Natural killer cell (primary cell): ENCODE measurements around the gene MMEL1. TPM values are rescaled to one million over a fixed set of nuclear protein-coding genes. Genes with fewer than 3 reads are reported as not detected.

ENCODE experiments used
- ATAC-seq, 3 donors: fragments of 150-1000 bp in 2 of 3; fragments of 200-7000 bp in 1 of 3; cut with Tn5 transposase; 1 replicate in 1 of 3; 2 replicates in 2 of 3; pipeline ENCODE4 v1.10.0; 2021; ENCODE audit warnings: mild to moderate bottlenecking in 2 of 3, moderate library complexity in 2 of 3
- DNase-seq, 2 donors: peaks; one replicate each; pipeline versions ENCODE4 v3.0.0 to v3.0.0-alpha.2; 2013 to 2021; ENCODE audit warnings: mixed read lengths in 1 of 2
- H3K27ac ChIP-seq: one replicate; pipeline ENCODE4 v1.5.1; 2013; ENCODE audit warnings: mild to moderate bottlenecking, low read length
- H3K27me3 ChIP-seq: one replicate; pipeline ENCODE4 v1.6.1; 2013; ENCODE audit warnings: low read length; ENCODE audit not compliant: control insufficient read depth, insufficient read depth
- H3K36me3 ChIP-seq: one replicate; pipeline ENCODE4 v1.6.1; 2013; ENCODE audit warnings: low read length; ENCODE audit not compliant: control insufficient read depth, insufficient read depth
- H3K4me1 ChIP-seq: one replicate; pipeline ENCODE4 v1.6.1; 2013; ENCODE audit warnings: low read length; ENCODE audit not compliant: control insufficient read depth, insufficient read depth
- H3K4me3 ChIP-seq: one replicate; pipeline ENCODE4 v1.5.1; 2013; ENCODE audit warnings: low read length
- H3K9me3 ChIP-seq: one replicate; pipeline ENCODE4 v1.6.1; 2013; ENCODE audit warnings: low read length; ENCODE audit not compliant: control insufficient read depth, insufficient read depth
- H3K27ac Mint-ChIP-seq, 2 donors: one replicate each; pipeline ENCODE4 v1.8.0; 2022; ENCODE audit warnings: mild to moderate bottlenecking in 2 of 2, mixed read lengths in 2 of 2, moderate library complexity in 1 of 2
- H3K27me3 Mint-ChIP-seq, 2 donors: one replicate each; pipeline ENCODE4 v1.8.0; 2022; ENCODE audit warnings: low read depth in 2 of 2, mixed read lengths in 2 of 2
- H3K36me3 Mint-ChIP-seq: one replicate; pipeline ENCODE4 v1.8.0; 2022; ENCODE audit warnings: mixed read lengths
- H3K4me1 Mint-ChIP-seq, 2 donors: one replicate each; pipeline ENCODE4 v1.8.0; 2022; ENCODE audit warnings: mixed read lengths in 2 of 2
- H3K4me3 Mint-ChIP-seq: one replicate; pipeline ENCODE4 v1.8.0; 2022; ENCODE audit warnings: mild to moderate bottlenecking, moderate library complexity, mixed read lengths
- H3K9me3 Mint-ChIP-seq, 2 donors: one replicate each; pipeline ENCODE4 v1.8.0; 2022; ENCODE audit warnings: mixed read lengths in 2 of 2
- CTCF ChIP-seq: fragments of 200-600 bp; IDR thresholded peaks from one replicate; pipeline ENCODE4 v1.8.0; 2022; ENCODE audit warnings: antibody characterized with exemption
- WGBS: methylation state at CpG from one replicate; pipeline ENCODE4 v1.1.7; 2013; ENCODE audit warnings: missing lambda C conversion rate; ENCODE audit not compliant: insufficient coverage; 5-methylcytosine and 5-hydroxymethylcytosine counted together
- intact Hi-C: fragments of 100-400 bp; cut with micrococcal nuclease; formaldehyde crosslinking; loops from one replicate; pipeline ENCODE4 v1.14.2; 2022
- total RNA-seq, 4 donors: library from RNA; stranded (reverse); fragments of 120-200 nt in 1 of 4; gene quantifications; one replicate each; pipeline versions ENCODE4 v1.2.3 to v1.2.4, GENCODE V29; 2013 to 2022

Gene MMEL1
- total RNA-seq, 3 donors from 2014 or later (not counting 1 experiment from before 2014, with no cell fraction given) = 1.3 to 2.0 TPM; not detected in 1

DNA sequence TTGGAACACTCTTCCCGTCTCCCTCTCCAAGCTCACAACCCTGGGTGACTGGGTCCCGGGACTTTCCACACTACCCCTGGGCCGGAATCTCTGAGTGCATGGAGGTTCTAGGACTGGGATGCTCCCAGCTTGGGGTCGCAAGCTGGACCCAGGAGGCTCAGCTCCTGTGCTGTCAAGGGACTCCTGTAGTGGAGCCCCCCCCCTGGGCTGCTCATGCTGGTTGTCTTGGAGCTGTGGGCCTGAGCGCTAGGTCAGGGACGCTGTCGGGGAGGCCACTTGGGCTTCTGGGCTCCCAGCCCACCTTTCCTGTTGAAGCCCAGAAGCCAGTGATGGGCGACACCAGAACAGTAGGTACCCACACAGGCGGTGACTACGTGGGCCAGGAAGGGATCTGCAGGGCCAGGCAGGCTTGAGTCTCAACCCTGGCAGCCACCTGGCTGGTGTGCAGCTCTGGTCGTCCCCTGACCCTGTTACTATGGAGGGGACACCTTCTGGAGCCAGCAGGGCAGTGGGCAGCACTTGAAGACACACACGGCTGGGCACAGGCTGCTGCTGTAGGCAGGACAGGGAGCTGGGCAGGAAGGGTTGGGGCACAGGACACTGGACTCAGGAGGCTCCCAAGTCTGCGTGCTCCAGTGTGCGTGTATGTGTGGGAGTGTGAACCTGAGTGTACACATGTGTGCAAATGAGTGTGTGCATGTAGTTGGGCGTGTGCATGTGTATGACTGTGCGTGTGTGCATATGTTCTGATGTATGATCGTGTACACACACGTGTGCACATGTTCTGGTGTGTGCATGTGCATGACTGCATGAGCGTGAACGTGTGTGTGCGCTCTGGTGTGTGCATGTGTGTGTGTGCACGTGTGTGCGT is 3.0 kb downstream of the MMEL1 start:
- H3K4me3 Mint-ChIP-seq = no peak overlapping the region
- H3K27me3 ChIP-seq = peaks cover 20% of the 10 kb centered on the region
- no peaks in the 10 kb centered on the region for H3K4me1 Mint-ChIP-seq
- H3K4me1 ChIP-seq = peaks cover 5% of the 10 kb centered on the region
- intact Hi-C loops = no loop called here
- no peaks in the 10 kb centered on the region for H3K36me3 ChIP-seq
- ATAC-seq (no peak), DNase-seq (no peak)
- H3K36me3 Mint-ChIP-seq = no peaks in the 10 kb centered on the region
- H3K27ac ChIP-seq = no peak overlapping the region
- H3K9me3 Mint-ChIP-seq = no peaks in the 10 kb centered on the region
- no peak overlapping the region for H3K27ac Mint-ChIP-seq
- peaks cover 25 to 33% of the 10 kb centered on the region in 2 donors for H3K27me3 Mint-ChIP-seq
- H3K9me3 ChIP-seq = no peaks in the 10 kb centered on the region
- H3K4me3 ChIP-seq = no peak overlapping the region
- TF ChIP-seq CTCF = no peak
- WGBS = 85% methylated on average over 23 of the region's 23 CpGs

GRCh38 chr1:2628933-2629626 is 3.7 kb downstream of the MMEL1 start:
- Histone ChIP-seq H3K27me3 (peaks cover 20% of the 10 kb centered on the region), H3K9me3 (no peaks in the 10 kb centered on the region), H3K36me3 (no peaks in the 10 kb centered on the region), H3K4me1 (peaks cover 5% of the 10 kb centered on the region), H3K4me3 (no peak overlapping the region), H3K27ac (no peak overlapping the region)
- no peaks in the 10 kb centered on the region for H3K9me3 Mint-ChIP-seq
- no peak overlapping the region for H3K27ac Mint-ChIP-seq
- WGBS = 4% methylated on average over 61 of the region's 64 CpGs
- ATAC-seq = no peak
- no peaks in the 10 kb centered on the region for H3K36me3 Mint-ChIP-seq
- H3K4me1 Mint-ChIP-seq = no peaks in the 10 kb centered on the region
- H3K27me3 Mint-ChIP-seq = peaks cover 29 to 36% of the 10 kb centered on the region in 2 donors
- H3K4me3 Mint-ChIP-seq = no peak overlapping the region
- intact Hi-C loops = no loop called here
- no peak for TF ChIP-seq CTCF
- DNase-seq = no peak

DNA sequence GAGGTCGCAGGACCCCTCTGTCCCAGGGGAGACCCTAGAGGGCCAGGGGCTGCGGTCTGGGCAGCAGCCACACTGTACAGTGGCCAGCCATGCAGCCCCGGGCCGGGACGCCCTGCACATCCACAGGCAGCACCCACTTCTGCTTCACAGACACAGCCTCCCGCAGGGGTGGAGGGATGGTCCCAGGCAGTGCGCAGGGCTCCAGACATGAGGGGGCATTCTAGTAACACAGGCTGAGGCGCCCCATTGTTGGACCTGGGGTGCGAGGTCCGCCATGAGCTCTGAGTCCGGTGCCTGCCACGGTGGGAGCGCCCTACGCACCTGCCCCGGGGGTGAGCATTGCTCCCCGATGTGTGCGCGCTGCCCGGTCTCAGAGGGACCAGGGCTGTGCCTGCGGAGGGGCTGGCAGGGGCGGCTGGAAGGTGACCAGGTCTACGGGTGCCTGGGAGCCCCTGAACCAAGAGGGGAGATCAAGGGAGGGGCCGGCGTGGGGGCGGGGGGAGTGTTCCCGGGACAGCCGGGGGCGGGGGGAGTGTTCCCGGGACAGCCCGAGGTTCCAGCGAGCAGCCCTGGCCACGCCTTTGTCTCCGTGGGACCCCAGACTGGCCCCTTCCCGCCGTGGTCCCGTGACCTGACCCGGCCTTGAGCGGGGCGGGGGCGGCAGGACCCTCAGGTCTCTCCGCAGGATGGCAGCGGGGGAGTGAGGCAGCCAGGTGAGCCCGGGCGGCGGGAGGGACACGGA is 4.5 kb downstream of the MMEL1 start:
- ATAC-seq (peak in 1 of 3 donors; percentile 27), DNase-seq (peak in 1 of 2 donors; percentile 14)
- H3K27ac ChIP-seq = no peak overlapping the region
- Mint-ChIP-seq H3K36me3 (no peaks in the 10 kb centered on the region), H3K4me1 (no peaks in the 10 kb centered on the region), H3K4me3 (no peak overlapping the region), H3K27me3 (peaks cover 29 to 36% of the 10 kb centered on the region in 2 donors), H3K27ac (no peak overlapping the region), H3K9me3 (no peaks in the 10 kb centered on the region)
- no peak overlapping the region for H3K4me3 ChIP-seq
- no peaks in the 10 kb centered on the region for H3K36me3 ChIP-seq
- H3K27me3 ChIP-seq = peaks cover 20% of the 10 kb centered on the region
- no peak for TF ChIP-seq CTCF
- peaks cover 5% of the 10 kb centered on the region for H3K4me1 ChIP-seq
- no peaks in the 10 kb centered on the region for H3K9me3 ChIP-seq
- intact Hi-C loops = no loop called here
- WGBS = 10% methylated on average over 46 of the region's 46 CpGs
